Urinary bladder (tissue), 4 donors: ENCODE data around the gene APLF. TPM values are rescaled to one million over a fixed set of nuclear protein-coding genes. Genes with fewer than 3 reads are reported as not detected.
"Not testable (repeated sequence)": the region's sequence is repeated elsewhere in the genome, so short reads cannot be mapped to it uniquely, and the experiment has no call there.

Experiments
- DNase-seq: peaks from one replicate; pipeline ENCODE4 v3.0.0-alpha.2; 2015; ENCODE audit errors: extremely low spot score
- H3K27ac ChIP-seq: one replicate; pipeline ENCODE4 v1.5.1; 2013; ENCODE audit warnings: low read depth, mild to moderate bottlenecking, moderate library complexity
- H3K36me3 ChIP-seq: one replicate; pipeline ENCODE4 v1.6.1; 2013; ENCODE audit warnings: mild to moderate bottlenecking, moderate library complexity; ENCODE audit not compliant: insufficient read depth
- H3K4me1 ChIP-seq: one replicate; pipeline ENCODE4 v1.6.1; 2013; ENCODE audit warnings: mild to moderate bottlenecking, moderate library complexity; ENCODE audit not compliant: insufficient read depth
- H3K4me3 ChIP-seq: one replicate; pipeline ENCODE4 v1.5.1; 2013; ENCODE audit warnings: low read depth, low read length
- WGBS: extraction: QIAGEN DNeasy Blood & Tissue Kit; methylation state at CpG from one replicate; pipeline ENCODE4 v1.1.7; 2013; 5-methylcytosine and 5-hydroxymethylcytosine counted together
- polyA plus RNA-seq: library from polyadenylated mRNA; stranded (reverse); fragments of 200-250 nt; gene quantifications from one replicate; pipeline ENCODE4 v1.2.3, GENCODE V29; 2013
- total RNA-seq: library from RNA; depleted of rRNA; stranded (reverse); fragments of >200 nt; gene quantifications from one replicate; pipeline ENCODE4 v1.2.3, GENCODE V29; 2014
- donor health status: healthy with polysubstance abuse.
- donor health status: healthy.

APLF gene
- total and polyA plus RNA-seq, 2 donors: 1.4 to 15.9 TPM

GRCh38 chr2:68570434-68570833 is 103.0 kb downstream of the APLF start:
- H3K27ac ChIP-seq, DNase-seq: not testable (repeated sequence)
- WGBS: 92% methylated on average over 4 of the region's 4 CpGs

DNA sequence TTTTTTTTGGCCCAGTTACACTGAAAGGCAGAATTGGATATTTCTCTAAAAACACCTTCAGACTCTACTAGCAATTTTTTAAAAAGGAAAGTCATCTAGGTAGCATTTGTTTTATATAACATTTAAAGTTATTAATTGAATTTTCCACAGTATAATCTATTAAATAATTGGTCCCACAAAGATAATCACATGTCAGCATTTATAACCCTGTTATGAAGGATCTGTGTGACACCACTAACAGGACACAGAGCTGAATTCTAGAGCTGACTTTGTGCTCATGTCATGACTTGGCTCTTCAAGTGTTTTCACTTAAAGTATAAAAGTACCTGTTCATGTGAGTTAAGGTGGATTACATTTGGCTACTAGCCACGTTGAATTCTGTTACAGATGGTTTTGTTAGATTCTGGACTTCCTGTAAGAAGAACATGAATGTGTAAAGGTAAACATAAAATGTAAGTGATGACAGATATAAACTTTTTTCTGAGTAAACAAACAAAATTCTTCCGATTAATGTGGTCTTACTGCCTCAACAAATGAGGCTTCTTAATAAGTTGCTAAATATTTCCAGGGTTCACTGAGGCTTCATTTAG is 106.9 kb downstream of the APLF start:
- no peaks in the 10 kb centered on the region for H3K4me1 ChIP-seq
- no peak overlapping the region for H3K4me3 ChIP-seq
- WGBS: 41% methylated on average over 2 of the region's 2 CpGs
- no peak overlapping the region for H3K27ac ChIP-seq
- DNase-seq: no peak
- H3K36me3 ChIP-seq: no peaks in the 10 kb centered on the region

More at GRCh38 chr2:68570434-68570833, 103.0 kb downstream of the APLF start:
- H3K4me3 ChIP-seq, H3K4me1 ChIP-seq, H3K36me3 ChIP-seq: not testable (repeated sequence)

DNA sequence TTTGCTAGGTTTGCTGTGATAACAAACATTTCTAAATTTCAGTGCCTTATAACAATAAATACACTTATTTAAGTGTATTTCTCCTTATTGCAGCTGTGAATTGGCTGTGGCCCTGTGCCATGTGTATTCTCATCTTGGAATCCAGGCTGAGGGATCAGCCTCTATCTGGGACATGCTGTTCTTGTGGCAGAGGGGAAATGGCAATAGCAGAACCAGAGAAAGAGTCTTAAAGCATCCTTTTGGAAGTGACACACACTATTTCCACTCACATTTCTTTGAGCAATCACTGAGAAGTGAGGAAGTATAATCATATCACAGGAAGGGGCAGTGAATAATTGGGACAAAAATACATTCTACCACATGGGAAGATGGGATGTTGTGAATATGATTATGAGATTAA is 109.8 kb downstream of the APLF start:
- Histone ChIP-seq H3K4me3 (no peak overlapping the region), H3K27ac (no peak overlapping the region), H3K36me3 (no peaks in the 10 kb centered on the region), H3K4me1 (no peaks in the 10 kb centered on the region)
- no peak for DNase-seq

- DNase-seq: no peak
- 90% methylated on average over 3 of the region's 3 CpGs for WGBS
Observed at GRCh38 chr2:68579689-68580088, 112.3 kb downstream of the APLF start.

GRCh38 chr2:68588589-68588988 is 121.2 kb downstream of the APLF start:
- WGBS: 76% methylated on average over 2 of the region's 2 CpGs
- Histone ChIP-seq H3K4me1 (no peaks in the 10 kb centered on the region), H3K4me3 (no peak overlapping the region), H3K27ac (no peak overlapping the region), H3K36me3 (no peaks in the 10 kb centered on the region)
- no peak for DNase-seq

More at GRCh38 chr2:68579689-68580088, 112.3 kb downstream of the APLF start:
- Histone ChIP-seq H3K36me3 (no peaks in the 10 kb centered on the region), H3K27ac (no peak overlapping the region), H3K4me3 (no peak overlapping the region), H3K4me1 (no peaks in the 10 kb centered on the region)

DNA sequence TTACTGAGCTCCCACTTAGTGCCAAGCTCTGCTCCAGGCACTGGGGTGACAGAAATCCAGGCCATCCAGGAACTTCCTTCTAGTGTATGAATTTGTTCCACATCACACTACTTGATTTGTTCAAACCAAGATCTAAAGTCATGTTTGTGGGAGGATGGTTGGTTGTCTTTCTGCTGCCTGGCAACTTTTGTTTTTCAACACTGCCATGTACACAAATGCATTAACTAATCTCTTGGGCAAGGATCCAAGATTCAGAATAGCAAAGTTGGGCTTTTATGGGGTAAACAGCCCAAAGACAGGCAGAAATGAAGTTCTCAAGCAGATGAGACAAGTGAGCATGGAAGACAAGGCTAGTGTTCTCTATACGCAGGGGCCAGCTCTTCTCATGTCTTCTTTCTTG is 122.6 kb downstream of the APLF start:
- Histone ChIP-seq H3K27ac (no peak overlapping the region), H3K4me3 (no peak overlapping the region), H3K36me3 (no peaks in the 10 kb centered on the region), H3K4me1 (no peaks in the 10 kb centered on the region)
- WGBS: 50% methylated on average over 1 of the region's 1 CpG
- DNase-seq: no peak

- no peak overlapping the region for H3K27ac ChIP-seq
- 29% methylated on average over 1 of the region's 1 CpG for WGBS
Observed at GRCh38 chr2:68590702-68591101, 123.3 kb downstream of the APLF start.

DNA sequence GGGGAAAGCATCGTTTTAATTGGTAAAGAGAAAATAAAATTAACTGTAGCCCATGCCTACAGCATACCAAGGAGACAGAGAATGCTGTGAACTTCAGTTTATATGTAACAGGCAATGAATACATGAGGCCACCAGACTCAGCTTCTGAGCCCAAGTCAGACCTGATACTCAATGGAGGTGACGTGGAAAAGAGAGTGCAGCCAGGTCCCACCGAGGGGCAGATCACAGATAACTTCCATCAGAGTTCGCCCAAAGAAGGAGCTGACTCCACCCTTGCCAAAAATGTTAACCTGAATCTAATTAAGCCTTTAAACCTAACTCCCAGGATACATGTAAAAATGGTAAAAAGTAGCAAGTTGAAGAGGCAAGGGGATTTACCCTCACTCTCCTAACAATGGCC is 123.8 kb downstream of the APLF start:
- no peak for DNase-seq
- Histone ChIP-seq H3K4me1 (no peaks in the 10 kb centered on the region), H3K36me3 (no peaks in the 10 kb centered on the region), H3K4me3 (no peak overlapping the region), H3K27ac (no peak overlapping the region)
- 73% methylated on average over 4 of the region's 4 CpGs for WGBS

More at GRCh38 chr2:68590702-68591101, 123.3 kb downstream of the APLF start:
- no peak for DNase-seq
- no peaks in the 10 kb centered on the region for H3K36me3 ChIP-seq
- H3K4me1 ChIP-seq: no peaks in the 10 kb centered on the region
- no peak overlapping the region for H3K4me3 ChIP-seq

DNA sequence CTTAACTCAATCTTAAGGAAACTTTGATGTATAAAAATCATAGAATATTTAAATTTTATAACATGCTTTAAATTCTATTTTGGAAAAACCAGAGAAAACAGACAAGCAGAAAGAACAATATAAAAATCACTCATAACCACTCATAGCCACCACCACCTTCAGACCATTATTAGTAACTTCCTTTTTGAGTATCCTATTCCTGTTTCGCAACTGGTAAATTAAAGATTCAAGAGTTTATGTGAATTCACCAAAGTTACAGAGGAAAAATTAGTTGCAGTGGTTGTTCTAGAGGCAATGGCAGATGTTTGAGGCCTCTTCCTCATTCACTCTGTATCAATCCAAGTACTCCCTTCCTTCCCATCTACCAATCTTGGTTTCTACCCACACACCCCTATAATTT is 126.7 kb downstream of the APLF start:
- no peak overlapping the region for H3K27ac ChIP-seq
- whole genome bisulfite sequencing: 90% methylated on average over 1 of the region's 1 CpG

GRCh38 chr2:68594674-68595492 is 127.5 kb downstream of the APLF start:
- H3K36me3 ChIP-seq: no peaks in the 10 kb centered on the region
- DNase-seq: no peak
- H3K4me3 ChIP-seq: no peak overlapping the region
- no peak overlapping the region for H3K27ac ChIP-seq
- H3K4me1 ChIP-seq: no peaks in the 10 kb centered on the region
- WGBS: 30% methylated on average over 5 of the region's 5 CpGs

More for the DNA sequence above, 126.7 kb downstream of the APLF start:
- no peaks in the 10 kb centered on the region for H3K4me1 ChIP-seq
- no peak overlapping the region for H3K4me3 ChIP-seq
- no peak for DNase-seq
- H3K36me3 ChIP-seq: no peaks in the 10 kb centered on the region

GRCh38 chr2:68595493-68595785 is 128.1 kb downstream of the APLF start:
- H3K4me3 ChIP-seq, H3K4me1 ChIP-seq, H3K27ac ChIP-seq, H3K36me3 ChIP-seq, DNase-seq: not testable (repeated sequence)
- whole genome bisulfite sequencing: 75% methylated on average over 2 of the region's 2 CpGs

DNA sequence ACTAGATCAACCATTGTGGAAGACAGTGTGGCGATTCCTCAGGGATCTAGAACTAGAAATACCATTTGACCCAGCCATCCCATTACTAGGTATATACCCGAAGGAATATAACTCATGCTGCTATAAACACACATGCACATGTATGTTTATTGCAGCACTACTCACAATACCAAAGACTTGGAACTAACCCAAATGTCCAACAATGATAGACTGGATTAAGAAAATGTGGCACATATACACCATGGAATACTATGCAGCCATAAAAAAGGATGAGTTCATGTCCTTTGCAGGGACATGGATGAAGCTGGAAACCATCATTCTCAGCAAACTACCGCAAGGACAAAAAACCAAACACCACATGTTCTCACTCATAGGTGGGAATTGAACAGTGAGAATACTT is 133.1 kb downstream of the APLF start:
- 90% methylated on average over 3 of the region's 3 CpGs for WGBS
- not testable (repeated sequence) for H3K4me1 ChIP-seq, H3K27ac ChIP-seq, H3K4me3 ChIP-seq, H3K36me3 ChIP-seq, DNase-seq

DNA sequence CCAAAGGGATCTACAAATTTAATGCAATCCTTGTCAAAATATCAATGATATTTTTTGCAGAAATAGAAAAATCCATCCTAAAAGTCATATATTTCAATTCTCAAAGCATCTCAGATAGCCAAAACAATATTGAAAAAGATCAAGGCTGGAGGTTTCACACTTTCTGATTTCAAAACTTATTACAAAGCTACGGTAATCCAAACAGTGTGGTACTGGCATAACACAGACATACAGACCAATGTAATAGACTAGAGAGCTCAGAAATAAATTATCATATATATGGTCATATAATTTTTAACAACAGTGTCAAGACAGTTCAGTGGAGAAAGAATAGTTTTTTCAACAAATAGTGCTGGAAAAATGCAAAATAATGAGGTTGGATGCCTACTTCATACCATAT is 135.7 kb downstream of the APLF start:
- WGBS: 97% methylated on average over 1 of the region's 1 CpG
- H3K36me3 ChIP-seq: no peaks in the 10 kb centered on the region
- H3K4me1 ChIP-seq: no peaks in the 10 kb centered on the region
- DNase-seq: no peak
- no peak overlapping the region for H3K27ac ChIP-seq
- no peak overlapping the region for H3K4me3 ChIP-seq

GRCh38 chr2:68604077-68604476 is 136.7 kb downstream of the APLF start:
- Histone ChIP-seq H3K4me1 (no peaks in the 10 kb centered on the region), H3K27ac (no peak overlapping the region), H3K36me3 (no peaks in the 10 kb centered on the region), H3K4me3 (no peak overlapping the region)
- no peak for DNase-seq
- WGBS: 86% methylated on average over 3 of the region's 3 CpGs
